ENCODE data around the gene PGPEP1. TPM values are rescaled to one million over a fixed set of nuclear protein-coding genes. Genes with fewer than 3 reads are reported as not detected.
"Not testable (repeated sequence)": the region's sequence is repeated elsewhere in the genome, so short reads cannot be mapped to it uniquely, and the experiment has no call there.

Gene PGPEP1
- total RNA-seq, 1 donor from 2014 or later = 5.4 TPM

GRCh38 chr19:18349524-18350128 lies 9.2 kb downstream of the PGPEP1 start:
- peak; percentile 94 for TF ChIP-seq CTCF (conservative IDR thresholded peaks at IDR 0.05; ENCODE audit: low read depth, low read length)
- H3K4me3 ChIP-seq (ENCODE audit: low read depth, low read length) = no peak overlapping the region
- DNase-seq (ENCODE audit: low read depth) = no peak

- no peak for DNase-seq (ENCODE audit: low read depth)
- TF ChIP-seq CTCF (conservative IDR thresholded peaks at IDR 0.05; ENCODE audit: low read depth, low read length) = no peak
Measured at GRCh38 chr19:18350490-18350889, 10.1 kb downstream of the PGPEP1 start.

GRCh38 chr19:18351544-18351943 lies 11.1 kb downstream of the PGPEP1 start:
- DNase-seq (ENCODE audit: low read depth) = no peak
- no peak overlapping the region for H3K4me3 ChIP-seq (ENCODE audit: low read depth, low read length)
- no peak for TF ChIP-seq CTCF (conservative IDR thresholded peaks at IDR 0.05; ENCODE audit: low read depth, low read length)

More at GRCh38 chr19:18350490-18350889, 10.1 kb downstream of the PGPEP1 start:
- no peak overlapping the region for H3K4me3 ChIP-seq (ENCODE audit: low read depth, low read length)

- TF ChIP-seq CTCF (conservative IDR thresholded peaks at IDR 0.05; ENCODE audit: low read depth, low read length) = no peak
- no peak for DNase-seq (ENCODE audit: low read depth)
- no peak overlapping the region for H3K4me3 ChIP-seq (ENCODE audit: low read depth, low read length)
Measured at GRCh38 chr19:18353378-18354005, 13.1 kb downstream of the PGPEP1 start.

GRCh38 chr19:18354743-18355142 lies 14.3 kb downstream of the PGPEP1 start:
- H3K4me3 ChIP-seq (ENCODE audit: low read depth, low read length); DNase-seq (ENCODE audit: low read depth): not testable (repeated sequence)

GRCh38 chr19:18357041-18357440 lies 16.6 kb downstream of the PGPEP1 start:
- no peak for TF ChIP-seq CTCF (conservative IDR thresholded peaks at IDR 0.05; ENCODE audit: low read depth, low read length)
- H3K4me3 ChIP-seq (ENCODE audit: low read depth, low read length) = no peak overlapping the region
- DNase-seq (ENCODE audit: low read depth) = no peak

- H3K4me3 ChIP-seq (ENCODE audit: low read depth, low read length) = no peak overlapping the region
- TF ChIP-seq CTCF (conservative IDR thresholded peaks at IDR 0.05; ENCODE audit: low read depth, low read length) = no peak
- no peak for DNase-seq (ENCODE audit: low read depth)
Measured at GRCh38 chr19:18361646-18362045, 21.2 kb downstream of the PGPEP1 start.

All from epithelial cell of proximal tubule (primary cell).